ENCODE measurements around the gene SLC25A38.

The SLC25A38 gene

DNA sequence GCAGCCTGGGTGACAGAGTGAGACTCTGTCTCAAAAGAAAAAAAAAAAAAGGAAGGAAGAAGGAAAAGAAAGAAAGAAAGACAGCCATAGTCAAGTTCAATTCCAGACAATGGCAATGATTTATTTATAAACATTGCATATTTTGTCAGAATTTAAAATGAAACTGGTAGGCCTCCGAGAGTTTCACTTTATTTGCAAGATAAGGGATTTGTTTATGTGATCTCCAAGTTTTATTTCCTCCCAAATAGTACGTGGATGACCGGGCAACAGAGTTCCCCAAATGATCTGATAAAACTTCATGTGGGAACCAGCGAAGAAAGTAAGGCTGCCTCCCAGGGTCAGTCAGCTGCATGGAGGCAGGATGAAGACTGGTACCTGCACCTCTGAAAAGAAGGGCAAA is 55.7 kb downstream of the SLC25A38 start:
- DNase-seq: no peak

DNA sequence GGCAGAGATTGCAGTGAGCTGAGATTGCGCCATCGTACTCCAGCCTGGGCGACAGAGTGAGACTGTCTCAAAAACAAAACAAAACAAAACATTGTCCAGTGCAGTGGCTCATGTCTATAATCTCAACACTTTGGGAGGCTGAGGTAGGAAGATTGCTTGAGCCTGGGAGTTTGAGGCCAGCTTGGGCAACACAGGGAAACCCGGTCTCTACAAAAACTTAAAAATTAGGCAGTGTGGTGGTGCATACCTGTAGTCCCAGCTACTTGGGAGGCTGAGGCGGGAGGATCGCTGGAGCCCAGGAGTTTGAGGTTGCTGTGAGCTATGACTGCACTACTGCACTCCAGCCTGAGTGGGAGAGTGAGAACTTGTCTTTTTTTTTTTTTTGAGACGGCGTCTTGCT is 57.1 kb downstream of the SLC25A38 start:
- no peak for DNase-seq

DNA sequence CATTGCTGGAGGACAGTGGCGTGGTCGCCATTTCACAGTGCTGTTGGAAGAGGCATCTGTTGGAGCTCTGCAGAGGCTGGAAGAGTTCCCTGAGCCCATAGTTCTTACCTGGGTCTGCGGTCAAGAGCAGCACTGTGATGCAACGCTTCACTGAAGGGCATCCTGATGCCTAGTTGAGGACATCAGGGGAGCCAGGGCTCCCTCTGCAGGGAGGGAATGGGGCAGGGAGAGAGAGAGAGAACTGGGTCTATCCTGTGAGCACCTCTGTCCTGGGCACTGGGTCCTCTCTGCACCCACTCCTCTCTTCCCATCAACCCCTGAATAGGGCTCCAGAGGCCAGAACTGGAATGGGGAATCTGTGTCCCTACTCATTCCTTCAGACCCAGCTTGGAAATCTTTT is 60.4 kb downstream of the SLC25A38 start:
- no peak for DNase-seq

- no peak for DNase-seq
Observed at GRCh38 chr3:39445927-39446326, 62.8 kb downstream of the SLC25A38 start.

- DNase-seq: no peak
Observed at GRCh38 chr3:39446444-39446843, 63.3 kb downstream of the SLC25A38 start.

Measured in NCI-H526 (cell line).